ENCODE measurements around the gene PDE1C.

The PDE1C gene

GRCh38 chr7:31991846-31992245, 78.4 kb downstream of the PDE1C start:
- Histone ChIP-seq H3K36me3 (ENCODE audit: control insufficient read depth, insufficient read depth, low read length) (no peaks in the 10 kb centered on the region), H3K4me1 (ENCODE audit: control insufficient read depth, insufficient read depth, low read length) (no peaks in the 10 kb centered on the region), H3K4me3 (ENCODE audit: low read depth, low read length) (no peak overlapping the region), H3K27me3 (ENCODE audit: control insufficient read depth, insufficient read depth, low read length) (no peaks in the 10 kb centered on the region), H3K9me3 (ENCODE audit: control insufficient read depth, insufficient read depth, low read depth, low read length) (no peaks in the 10 kb centered on the region), H3K9ac (ENCODE audit: low read length) (no peak overlapping the region), H3K27ac (ENCODE audit: low read depth, low read length) (no peak overlapping the region)

- Histone ChIP-seq H3K9ac (ENCODE audit: low read length) (no peak overlapping the region), H3K4me3 (ENCODE audit: low read depth, low read length) (no peak overlapping the region), H3K4me1 (ENCODE audit: control insufficient read depth, insufficient read depth, low read length) (no peaks in the 10 kb centered on the region), H3K9me3 (ENCODE audit: control insufficient read depth, insufficient read depth, low read depth, low read length) (no peaks in the 10 kb centered on the region), H3K27ac (ENCODE audit: low read depth, low read length) (no peak overlapping the region), H3K36me3 (ENCODE audit: control insufficient read depth, insufficient read depth, low read length) (no peaks in the 10 kb centered on the region), H3K27me3 (ENCODE audit: control insufficient read depth, insufficient read depth, low read length) (no peaks in the 10 kb centered on the region)
Observed at GRCh38 chr7:31991406-31991805, 78.8 kb downstream of the PDE1C start.

- Histone ChIP-seq H3K27ac (ENCODE audit: low read depth, low read length) (no peak overlapping the region), H3K36me3 (ENCODE audit: control insufficient read depth, insufficient read depth, low read length) (no peaks in the 10 kb centered on the region), H3K27me3 (ENCODE audit: control insufficient read depth, insufficient read depth, low read length) (no peaks in the 10 kb centered on the region), H3K9me3 (ENCODE audit: control insufficient read depth, insufficient read depth, low read depth, low read length) (no peaks in the 10 kb centered on the region), H3K9ac (ENCODE audit: low read length) (no peak overlapping the region), H3K4me1 (ENCODE audit: control insufficient read depth, insufficient read depth, low read length) (no peaks in the 10 kb centered on the region), H3K4me3 (ENCODE audit: low read depth, low read length) (no peak overlapping the region)
Observed at GRCh38 chr7:31986878-31987518, 83.2 kb downstream of the PDE1C start.

- Histone ChIP-seq H3K9ac (ENCODE audit: low read length) (no peak overlapping the region), H3K9me3 (ENCODE audit: control insufficient read depth, insufficient read depth, low read depth, low read length) (no peaks in the 10 kb centered on the region), H3K27ac (ENCODE audit: low read depth, low read length) (no peak overlapping the region), H3K4me3 (ENCODE audit: low read depth, low read length) (no peak overlapping the region), H3K36me3 (ENCODE audit: control insufficient read depth, insufficient read depth, low read length) (no peaks in the 10 kb centered on the region), H3K27me3 (ENCODE audit: control insufficient read depth, insufficient read depth, low read length) (no peaks in the 10 kb centered on the region), H3K4me1 (ENCODE audit: control insufficient read depth, insufficient read depth, low read length) (no peaks in the 10 kb centered on the region)
Observed at GRCh38 chr7:31982962-31983361, 87.2 kb downstream of the PDE1C start.

GRCh38 chr7:31981874-31982390, 88.3 kb downstream of the PDE1C start:
- Histone ChIP-seq H3K4me1 (ENCODE audit: control insufficient read depth, insufficient read depth, low read length) (no peaks in the 10 kb centered on the region), H3K27me3 (ENCODE audit: control insufficient read depth, insufficient read depth, low read length) (no peaks in the 10 kb centered on the region), H3K36me3 (ENCODE audit: control insufficient read depth, insufficient read depth, low read length) (no peaks in the 10 kb centered on the region), H3K9me3 (ENCODE audit: control insufficient read depth, insufficient read depth, low read depth, low read length) (0 out of 2 replicates have a peak, but pooled peaks cover 6% of the 10 kb centered on the region), H3K4me3 (ENCODE audit: low read depth, low read length) (no peak overlapping the region), H3K9ac (ENCODE audit: low read length) (no peak overlapping the region), H3K27ac (ENCODE audit: low read depth, low read length) (no peak overlapping the region)

- H3K27me3 ChIP-seq (ENCODE audit: control insufficient read depth, insufficient read depth, low read length) = no peaks in the 10 kb centered on the region
Observed at GRCh38 chr7:31979690-31980330, 90.4 kb downstream of the PDE1C start.

GRCh38 chr7:31975546-31975945, 94.7 kb downstream of the PDE1C start:
- Histone ChIP-seq H3K4me3 (ENCODE audit: low read depth, low read length) (no peak overlapping the region), H3K36me3 (ENCODE audit: control insufficient read depth, insufficient read depth, low read length) (no peaks in the 10 kb centered on the region), H3K27ac (ENCODE audit: low read depth, low read length) (no peak overlapping the region), H3K9ac (ENCODE audit: low read length) (no peak overlapping the region), H3K9me3 (ENCODE audit: control insufficient read depth, insufficient read depth, low read depth, low read length) (peaks cover 12% of the 10 kb centered on the region; the same call in 1 of the 2 replicates), H3K4me1 (ENCODE audit: control insufficient read depth, insufficient read depth, low read length) (no peaks in the 10 kb centered on the region), H3K27me3 (ENCODE audit: control insufficient read depth, insufficient read depth, low read length) (no peaks in the 10 kb centered on the region)

More at GRCh38 chr7:31979690-31980330, 90.4 kb downstream of the PDE1C start:
- Histone ChIP-seq H3K4me3 (ENCODE audit: low read depth, low read length) (no peak overlapping the region), H3K4me1 (ENCODE audit: control insufficient read depth, insufficient read depth, low read length) (no peaks in the 10 kb centered on the region), H3K27ac (ENCODE audit: low read depth, low read length) (no peak overlapping the region), H3K9me3 (ENCODE audit: control insufficient read depth, insufficient read depth, low read depth, low read length) (peaks cover 12% of the 10 kb centered on the region; the same call in 1 of the 2 replicates), H3K36me3 (ENCODE audit: control insufficient read depth, insufficient read depth, low read length) (no peaks in the 10 kb centered on the region), H3K9ac (ENCODE audit: low read length) (no peak overlapping the region)

GRCh38 chr7:31974351-31974750, 95.9 kb downstream of the PDE1C start:
- H3K36me3 ChIP-seq (ENCODE audit: control insufficient read depth, insufficient read depth, low read length) = no peaks in the 10 kb centered on the region
- H3K27ac ChIP-seq (ENCODE audit: low read depth, low read length) = no peak overlapping the region
- no peak overlapping the region for H3K9ac ChIP-seq (ENCODE audit: low read length)
- no peaks in the 10 kb centered on the region for H3K4me1 ChIP-seq (ENCODE audit: control insufficient read depth, insufficient read depth, low read length)
- no peak overlapping the region for H3K4me3 ChIP-seq (ENCODE audit: low read depth, low read length)
- H3K27me3 ChIP-seq (ENCODE audit: control insufficient read depth, insufficient read depth, low read length) = no peaks in the 10 kb centered on the region
- peaks cover 12% of the 10 kb centered on the region; the same call in 1 of the 2 replicates for H3K9me3 ChIP-seq (ENCODE audit: control insufficient read depth, insufficient read depth, low read depth, low read length)

GRCh38 chr7:31971049-31971667, 99.0 kb downstream of the PDE1C start:
- H3K9me3 ChIP-seq (ENCODE audit: control insufficient read depth, insufficient read depth, low read depth, low read length) = no peaks in the 10 kb centered on the region
- H3K9ac ChIP-seq (ENCODE audit: low read length) = no peak overlapping the region
- H3K36me3 ChIP-seq (ENCODE audit: control insufficient read depth, insufficient read depth, low read length) = no peaks in the 10 kb centered on the region
- no peaks in the 10 kb centered on the region for H3K27me3 ChIP-seq (ENCODE audit: control insufficient read depth, insufficient read depth, low read length)
- no peak overlapping the region for H3K27ac ChIP-seq (ENCODE audit: low read depth, low read length)
- H3K4me3 ChIP-seq (ENCODE audit: low read depth, low read length) = no peak overlapping the region
- H3K4me1 ChIP-seq (ENCODE audit: control insufficient read depth, insufficient read depth, low read length) = no peaks in the 10 kb centered on the region

- Histone ChIP-seq H3K9me3 (ENCODE audit: control insufficient read depth, insufficient read depth, low read depth, low read length) (no peaks in the 10 kb centered on the region), H3K36me3 (ENCODE audit: control insufficient read depth, insufficient read depth, low read length) (no peaks in the 10 kb centered on the region), H3K4me1 (ENCODE audit: control insufficient read depth, insufficient read depth, low read length) (no peaks in the 10 kb centered on the region), H3K9ac (ENCODE audit: low read length) (no peak overlapping the region), H3K4me3 (ENCODE audit: low read depth, low read length) (no peak overlapping the region), H3K27me3 (ENCODE audit: control insufficient read depth, insufficient read depth, low read length) (no peaks in the 10 kb centered on the region), H3K27ac (ENCODE audit: low read depth, low read length) (no peak overlapping the region)
Observed at GRCh38 chr7:31970501-31970900, 99.7 kb downstream of the PDE1C start.

- Histone ChIP-seq H3K27me3 (ENCODE audit: control insufficient read depth, insufficient read depth, low read length) (no peaks in the 10 kb centered on the region), H3K36me3 (ENCODE audit: control insufficient read depth, insufficient read depth, low read length) (no peaks in the 10 kb centered on the region), H3K9me3 (ENCODE audit: control insufficient read depth, insufficient read depth, low read depth, low read length) (peaks cover 8% of the 10 kb centered on the region; the same call in 1 of the 2 replicates), H3K9ac (ENCODE audit: low read length) (no peak overlapping the region), H3K4me1 (ENCODE audit: control insufficient read depth, insufficient read depth, low read length) (no peaks in the 10 kb centered on the region; the same call in 1 of the 2 replicates), H3K4me3 (ENCODE audit: low read depth, low read length) (no peak overlapping the region), H3K27ac (ENCODE audit: low read depth, low read length) (no peak overlapping the region)
Observed at GRCh38 chr7:31963569-31964175, 106.5 kb downstream of the PDE1C start.

Measured in HUES6 (cell line).